Testis (tissue), 2 donors: ENCODE data around the gene CHST2.

Experiments
- POLR2A ChIP-seq: fragments of 450-650 bp; IDR thresholded peaks from one replicate; pipeline ENCODE4 v1.6.1; 2017; ENCODE audit warnings: antibody characterized with exemption, mild to moderate bottlenecking, moderate library complexity
- TF ChIP-seq, protein P1 (sequence below), 3 experiments: fragments of 450-650 bp in 2 of 3; fragments of 200-600 bp in 1 of 3; sonication (generic) in 1 of 3; IDR thresholded peaks; one replicate each; pipeline ENCODE4 v1.5.1; 2016 to 2019; ENCODE audit warnings: antibody characterized with exemption in 3 of 3, mild to moderate bottlenecking in 2 of 3, moderate library complexity in 1 of 3

DNA sequence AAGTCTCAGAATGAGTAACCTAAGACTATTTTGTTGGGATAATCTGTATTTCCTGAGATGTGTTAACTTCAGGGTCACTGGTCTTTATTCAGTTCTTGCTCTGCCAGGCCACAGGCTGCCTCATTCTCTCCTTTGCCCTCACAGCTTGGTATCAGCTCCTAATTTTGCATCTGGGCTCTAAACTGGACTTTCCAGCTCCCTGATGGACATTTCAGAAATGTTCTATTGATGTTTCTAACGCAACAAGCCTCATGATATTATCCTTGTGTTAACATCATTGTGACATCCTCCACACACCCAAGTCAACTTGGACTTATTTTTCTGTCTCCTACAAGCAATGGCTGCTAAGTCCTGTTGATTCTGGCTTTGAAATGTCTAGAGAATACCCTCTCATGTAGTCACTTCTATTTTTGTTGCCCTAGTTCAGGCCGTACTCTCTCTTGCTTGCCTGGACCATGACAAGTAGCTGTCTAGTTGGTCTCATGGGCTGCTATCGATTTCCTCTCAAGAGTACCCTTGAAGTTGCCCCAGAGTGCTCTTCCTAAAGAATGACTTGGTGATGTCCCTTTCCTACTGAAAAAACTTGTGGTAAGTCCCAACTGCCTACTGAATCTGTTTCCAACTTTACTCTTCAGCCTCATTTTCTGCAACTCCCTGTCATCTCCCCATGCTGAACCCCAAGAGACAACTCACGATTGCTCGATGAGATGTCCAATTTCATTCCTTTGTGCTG is 52.7 kb downstream of the CHST2 start:
- TF ChIP-seq, protein P1, sequence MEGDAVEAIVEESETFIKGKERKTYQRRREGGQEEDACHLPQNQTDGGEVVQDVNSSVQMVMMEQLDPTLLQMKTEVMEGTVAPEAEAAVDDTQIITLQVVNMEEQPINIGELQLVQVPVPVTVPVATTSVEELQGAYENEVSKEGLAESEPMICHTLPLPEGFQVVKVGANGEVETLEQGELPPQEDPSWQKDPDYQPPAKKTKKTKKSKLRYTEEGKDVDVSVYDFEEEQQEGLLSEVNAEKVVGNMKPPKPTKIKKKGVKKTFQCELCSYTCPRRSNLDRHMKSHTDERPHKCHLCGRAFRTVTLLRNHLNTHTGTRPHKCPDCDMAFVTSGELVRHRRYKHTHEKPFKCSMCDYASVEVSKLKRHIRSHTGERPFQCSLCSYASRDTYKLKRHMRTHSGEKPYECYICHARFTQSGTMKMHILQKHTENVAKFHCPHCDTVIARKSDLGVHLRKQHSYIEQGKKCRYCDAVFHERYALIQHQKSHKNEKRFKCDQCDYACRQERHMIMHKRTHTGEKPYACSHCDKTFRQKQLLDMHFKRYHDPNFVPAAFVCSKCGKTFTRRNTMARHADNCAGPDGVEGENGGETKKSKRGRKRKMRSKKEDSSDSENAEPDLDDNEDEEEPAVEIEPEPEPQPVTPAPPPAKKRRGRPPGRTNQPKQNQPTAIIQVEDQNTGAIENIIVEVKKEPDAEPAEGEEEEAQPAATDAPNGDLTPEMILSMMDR (IDR thresholded peaks at IDR 0.05), result no peak
- TF ChIP-seq POLR2A, result no peak
